Stimulated activated CD8-positive, alpha-beta memory T cell treated with anti-CD3 and anti-CD28 coated beads, Interleukin-15, amount 100 ng/mL, for 1 hour (primary cell): ENCODE results near the gene EXOC6B.

Experiments
- DNase-seq: peaks from one replicate; pipeline ENCODE4 v3.0.0-alpha.2; 2020; ENCODE audit warnings: low read depth

The EXOC6B gene

GRCh38 chr2:72144632-72145288 lies 681.1 kb downstream of the EXOC6B start:
- DNase-seq: no peak

GRCh38 chr2:72144274-72144631 lies 681.6 kb downstream of the EXOC6B start:
- DNase-seq: no peak

- no peak for DNase-seq
Measured at GRCh38 chr2:72143441-72144273, 682.2 kb downstream of the EXOC6B start.

- DNase-seq: no peak
Measured at GRCh38 chr2:72142570-72143440, 683.0 kb downstream of the EXOC6B start.

GRCh38 chr2:72141881-72142451 lies 683.9 kb downstream of the EXOC6B start:
- no peak for DNase-seq

- DNase-seq: no peak
Measured at GRCh38 chr2:72141032-72141645, 684.7 kb downstream of the EXOC6B start.

GRCh38 chr2:72140621-72140960 lies 685.2 kb downstream of the EXOC6B start:
- no peak for DNase-seq

GRCh38 chr2:72139874-72140620 lies 685.8 kb downstream of the EXOC6B start:
- DNase-seq: no peak

- no peak for DNase-seq
Measured at GRCh38 chr2:72139471-72139873, 686.4 kb downstream of the EXOC6B start.

- DNase-seq: no peak
Measured at GRCh38 chr2:72138921-72139381, 686.9 kb downstream of the EXOC6B start.

- no peak for DNase-seq
Measured at GRCh38 chr2:72138011-72138881, 687.6 kb downstream of the EXOC6B start.

- peak; percentile 53 for DNase-seq
Measured at GRCh38 chr2:72137498-72138010, 688.3 kb downstream of the EXOC6B start.

- DNase-seq: no peak
Measured at GRCh38 chr2:72136933-72137497, 688.8 kb downstream of the EXOC6B start.

- no peak for DNase-seq
Measured at GRCh38 chr2:72136331-72136730, 689.5 kb downstream of the EXOC6B start.

- DNase-seq: no peak
Measured at GRCh38 chr2:72135921-72136320, 689.9 kb downstream of the EXOC6B start.

GRCh38 chr2:72134997-72135800 lies 690.6 kb downstream of the EXOC6B start:
- no peak for DNase-seq

- DNase-seq: no peak
Measured at GRCh38 chr2:72134408-72134996, 691.3 kb downstream of the EXOC6B start.

- no peak for DNase-seq
Measured at GRCh38 chr2:72133721-72134407, 692.0 kb downstream of the EXOC6B start.
